Thyroid gland (tissue), 4 donors: ENCODE results near the gene CD58. TPM values are rescaled to one million over a fixed set of nuclear protein-coding genes. Genes with fewer than 3 reads are reported as not detected.
"Not testable (repeated sequence)": the region's sequence is repeated elsewhere in the genome, so short reads cannot be mapped to it uniquely, and the experiment has no call there.

Source experiments
- DNase-seq, 2 donors: peaks; one replicate each; pipeline ENCODE4 v3.0.0-alpha.2; 2019
- H3K27ac ChIP-seq, 3 donors: fragments of 200-600 bp; sonication (generic); 1 replicate in 2 of 3; 2 replicates in 1 of 3; pipeline ENCODE4 v1.5.1; 2016 to 2019; ENCODE audit warnings: mild to moderate bottlenecking in 1 of 3, moderate library complexity in 1 of 3
- H3K27me3 ChIP-seq: fragments of 200-600 bp; sonication (generic); one replicate; pipeline ENCODE4 v1.5.1; 2019
- H3K36me3 ChIP-seq, 2 donors: fragments of 200-600 bp; sonication (generic); one replicate each; pipeline ENCODE4 v1.5.1; 2016 to 2019
- H3K4me1 ChIP-seq, 2 donors: fragments of 200-600 bp; sonication (generic); one replicate each; pipeline ENCODE4 v1.5.1; 2017 to 2019
- H3K4me3 ChIP-seq, 3 donors: fragments of 200-600 bp; sonication (generic); replicated peaks in 1 of 3; 1 replicate in 2 of 3; 2 replicates in 1 of 3; pipeline ENCODE4 v1.5.1; 2016; ENCODE audit warnings: mild to moderate bottlenecking in 1 of 3
- H3K9me3 ChIP-seq: fragments of 200-600 bp; sonication (generic); one replicate; pipeline ENCODE4 v1.5.1; 2017
- CTCF ChIP-seq, 6 experiments: fragments of 200-600 bp in 3 of 6; fragments of 450-650 bp in 3 of 6; sonication (generic) in 3 of 6; IDR thresholded peaks; one replicate each; pipeline ENCODE4 v1.5.1; 2016 to 2019; ENCODE audit warnings: antibody characterized with exemption in 6 of 6, mild to moderate bottlenecking in 2 of 6, inconsistent platforms in 1 of 6, moderate library complexity in 1 of 6
- POLR2A ChIP-seq, 2 donors: fragments of 450-650 bp; IDR thresholded peaks; one replicate each; pipeline ENCODE4 v1.6.1; 2017; ENCODE audit warnings: antibody characterized with exemption in 2 of 2, mild to moderate bottlenecking in 2 of 2, moderate library complexity in 1 of 2
- WGBS, 2 donors: methylation state at CpG; one replicate each; pipeline ENCODE4 v1.1.5; 2017; 5-methylcytosine and 5-hydroxymethylcytosine counted together
- intact Hi-C: fragments of 100-400 bp; cut with DNase I; formaldehyde crosslinking; loops from one replicate; pipeline ENCODE4 v1.15.1; 2023
- total RNA-seq, 4 donors: library from RNA; depleted of rRNA; stranded (reverse); fragments of >200 nt; gene quantifications; one replicate each; pipeline ENCODE4 v1.2.3, GENCODE V29; 2016

Gene CD58
- total RNA-seq, 4 donors from 2014 or later, result 17.5 to 51.9 (median 23.1) TPM

- DNase-seq, result no peak
- intact Hi-C loops, result no loop called here
- H3K27ac ChIP-seq, result no peak overlapping the region
- no peaks in the 10 kb centered on the region for H3K27me3 ChIP-seq
- WGBS, 2 donors, result 79 to 83% methylated on average over 4 of the region's 4 CpGs
- no peaks in the 10 kb centered on the region for H3K36me3 ChIP-seq
- no peak overlapping the region for H3K4me3 ChIP-seq
- TF ChIP-seq CTCF (IDR thresholded peaks at IDR 0.05) (no peak), POLR2A (IDR thresholded peaks at IDR 0.05) (no peak)
- H3K9me3 ChIP-seq, result no peaks in the 10 kb centered on the region
- H3K4me1 ChIP-seq, result peaks cover 6 to 19% of the 10 kb centered on the region in 2 donors
Observed at GRCh38 chr1:116567790-116568661, 2.8 kb downstream of the CD58 start.

GRCh38 chr1:116565222-116565621 is 5.6 kb downstream of the CD58 start:
- intact Hi-C loops, result no loop called here
- H3K9me3 ChIP-seq, result no peaks in the 10 kb centered on the region
- no peak for TF ChIP-seq POLR2A (IDR thresholded peaks at IDR 0.05)
- no peak for TF ChIP-seq CTCF (IDR thresholded peaks at IDR 0.05)

GRCh38 chr1:116564426-116564825 is 6.4 kb downstream of the CD58 start:
- DNase-seq, result no peak
- peaks cover 0 to 8% of the 10 kb centered on the region in 2 donors for H3K4me1 ChIP-seq
- intact Hi-C loops, result no loop called here
- no peaks in the 10 kb centered on the region for H3K36me3 ChIP-seq
- WGBS, 2 donors, result 85 to 88% methylated on average over 1 of the region's 1 CpG
- no peak overlapping the region for H3K27ac ChIP-seq
- H3K4me3 ChIP-seq, result no peak overlapping the region
- no peaks in the 10 kb centered on the region for H3K27me3 ChIP-seq
- no peaks in the 10 kb centered on the region for H3K9me3 ChIP-seq
- TF ChIP-seq POLR2A (IDR thresholded peaks at IDR 0.05), result no peak

More at GRCh38 chr1:116565222-116565621, 5.6 kb downstream of the CD58 start:
- Histone ChIP-seq H3K27ac (no peak overlapping the region), H3K27me3 (no peaks in the 10 kb centered on the region), H3K4me1 (peaks cover 0 to 14% of the 10 kb centered on the region in 2 donors), H3K36me3 (no peaks in the 10 kb centered on the region), H3K4me3 (no peak overlapping the region)
- no peak for DNase-seq
- 95 to 98% methylated on average over 1 of the region's 1 CpG for WGBS, 2 donors

GRCh38 chr1:116562465-116562864 is 8.4 kb downstream of the CD58 start:
- WGBS, 2 donors, result 94 to 96% methylated on average over 4 of the region's 4 CpGs
- H3K36me3 ChIP-seq, H3K27ac ChIP-seq, H3K9me3 ChIP-seq, H3K27me3 ChIP-seq, H3K4me1 ChIP-seq, DNase-seq, H3K4me3 ChIP-seq, intact Hi-C loops: not testable (repeated sequence)

- intact Hi-C loops, result no loop called here
- Histone ChIP-seq H3K4me1 (no peaks in the 10 kb centered on the region), H3K27ac (no peak overlapping the region), H3K27me3 (no peaks in the 10 kb centered on the region), H3K4me3 (no peak overlapping the region), H3K36me3 (no peaks in the 10 kb centered on the region), H3K9me3 (no peaks in the 10 kb centered on the region)
- no peak for DNase-seq
- TF ChIP-seq POLR2A (IDR thresholded peaks at IDR 0.05) (no peak), CTCF (IDR thresholded peaks at IDR 0.05) (no peak)
Observed at GRCh38 chr1:116561563-116561962, 9.3 kb downstream of the CD58 start.

- DNase-seq, result no peak
- intact Hi-C loops, result no loop called here
- Histone ChIP-seq H3K4me3 (no peak overlapping the region), H3K9me3 (no peaks in the 10 kb centered on the region), H3K27ac (no peak overlapping the region), H3K36me3 (no peaks in the 10 kb centered on the region), H3K4me1 (peaks cover 0 to under 1% of the 10 kb centered on the region in 2 donors), H3K27me3 (no peaks in the 10 kb centered on the region)
- no peak for TF ChIP-seq POLR2A (IDR thresholded peaks at IDR 0.05)
- TF ChIP-seq CTCF (IDR thresholded peaks at IDR 0.05), result no peak
- WGBS, 2 donors, result 82 to 91% methylated on average over 4 of the region's 4 CpGs
Observed at GRCh38 chr1:116560704-116561490, 9.9 kb downstream of the CD58 start.
